Measurements from ENCODE around the gene RPL23. TPM values are rescaled to one million over a fixed set of nuclear protein-coding genes. Genes with fewer than 3 reads are reported as not detected.
A peak's percentile ranks its signal among the peaks of the same experiment; 100 is the strongest.

Gene RPL23
- total RNA-seq, 1 donor from 2014 or later = 2,779 TPM

DNA sequence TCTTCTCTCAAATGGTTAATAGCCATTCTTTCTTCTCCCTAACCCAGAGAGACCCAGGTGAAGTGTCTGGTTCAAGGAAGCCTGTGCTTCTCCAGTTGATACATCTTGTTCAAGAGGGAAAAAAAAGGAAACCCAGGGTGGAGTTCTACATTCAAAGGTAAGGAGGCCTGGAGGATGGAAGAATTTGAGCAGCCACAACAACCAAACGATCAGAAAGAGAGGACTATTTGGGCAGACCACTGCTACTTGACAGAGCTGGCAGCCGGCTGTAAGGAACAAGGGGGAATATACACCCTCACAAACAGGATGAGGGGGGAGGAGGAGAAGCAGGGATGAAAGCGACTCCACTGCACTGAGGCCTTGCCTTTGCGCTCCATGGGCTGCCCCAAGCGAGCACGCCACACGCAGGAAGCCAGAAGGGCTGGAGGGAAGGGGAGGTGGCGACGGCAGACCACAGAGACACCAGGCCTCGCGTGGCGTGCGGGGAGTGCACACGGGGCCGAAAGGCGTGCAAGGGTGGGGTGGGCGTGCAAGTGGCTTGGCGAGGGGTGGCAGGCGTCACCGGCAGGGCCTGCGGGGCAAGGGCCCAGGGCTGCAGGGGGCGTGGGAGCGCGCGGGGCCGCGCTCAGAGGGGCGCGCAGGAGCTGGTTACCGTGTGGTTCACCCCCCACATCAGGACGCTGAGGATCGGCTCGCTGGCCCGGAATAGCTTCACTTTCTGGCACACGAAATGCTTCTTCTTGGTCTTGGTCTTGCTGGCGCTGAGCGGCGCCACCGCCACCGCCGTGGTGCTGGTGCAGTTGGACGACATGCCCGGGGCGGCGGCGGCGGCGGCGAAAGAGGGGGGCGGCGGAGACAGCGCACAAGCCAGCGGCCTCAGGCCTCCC, 54.7 kb downstream of the RPL23 start:
- no peaks in the 10 kb centered on the region for H3K27me3 ChIP-seq (ENCODE audit: control insufficient read depth in 3 of 3, insufficient read depth in 3 of 3, low read length in 3 of 3)
- H3K9me3 ChIP-seq (ENCODE audit: control insufficient read depth in 3 of 3, low read length in 3 of 3) = no peaks in the 10 kb centered on the region
- peaks cover 19 to 22% (median 21%) of the 10 kb centered on the region in 3 donors for H3K36me3 ChIP-seq (ENCODE audit: control insufficient read depth in 3 of 3, insufficient read depth in 3 of 3, low read length in 3 of 3)
- peaks cover 28 to 37% (median 32%) of the 10 kb centered on the region in 3 donors for H3K4me1 ChIP-seq (ENCODE audit: control insufficient read depth in 3 of 3, insufficient read depth in 3 of 3, low read length in 3 of 3)
- peak overlapping the region; percentile 97 for H3K27ac ChIP-seq (ENCODE audit: low read depth, low read length)
- peak overlapping the region; percentile 87 to 97 (median 92) for H3K4me3 ChIP-seq (ENCODE audit: low read length in 3 of 3)
- H3K9ac ChIP-seq (ENCODE audit: low read depth in 1 of 3, low read length in 3 of 3) = peak overlapping the region; percentile 84 to 95 (median 92)

Small RNA genes within 50 kb of the gene (small RNA-seq; reads per million reads assigned to genes)
- 0.14 reads per million for gene MIR4727
- not detected for gene SNORA21
- gene SNORA21B = not detected

Other genes starting within 250 kb of the RPL23 start
- gene SRCIN1, start 247.8 kb downstream of the RPL23 start, total RNA-seq = 0.52 TPM
- 0.52 TPM for gene EPOP, start 178.8 kb downstream of the RPL23 start, total RNA-seq
- 16.2 TPM for gene MLLT6, start 148.4 kb downstream of the RPL23 start, total RNA-seq
- gene CISD3, start 123.4 kb downstream of the RPL23 start, total RNA-seq = 3.1 TPM
- 3.1 TPM for gene PCGF2, start 105.4 kb downstream of the RPL23 start, total RNA-seq
- 156 TPM for gene PSMB3, start 101.0 kb downstream of the RPL23 start, total RNA-seq
- gene PIP4K2B, start 54.2 kb downstream of the RPL23 start, total RNA-seq = 37.6 TPM
- gene CWC25, start 28.4 kb downstream of the RPL23 start, total RNA-seq = 12.0 TPM
- 37.1 TPM for gene LASP1, start 16.3 kb upstream of the RPL23 start, total RNA-seq
- gene FBXO47, start 113.7 kb upstream of the RPL23 start, total RNA-seq = not detected

Measured in skeletal muscle tissue (tissue), 5 donors.